HG03457 (cell line): ENCODE results near the gene SEPTIN10.
"Not testable (repeated sequence)": the region's sequence is repeated elsewhere in the genome, so short reads cannot be mapped to it uniquely, and the experiment has no call there.

Experiments used
- ATAC-seq: cut with Tn5 transposase; IDR thresholded peaks from one replicate; pipeline ENCODE4 v1.9.1; 2021; ENCODE audit warnings: moderate number of reproducible peaks; ENCODE audit not compliant: unreplicated experiment

SEPTIN10 gene

GRCh38 chr2:109613922-109614714 is at the start of gene SEPTIN10, which contains the start of gene SOWAHC:
Gene SEPTIN10, minus strand, starts transcription at chr2:109613966. Its CDS starts 139 bp downstream, at chr2:109613827.
Gene SOWAHC, plus strand, starts transcription at chr2:109614364. Its CDS starts 126 bp downstream, at chr2:109614490.
- no peak for ATAC-seq

GRCh38 chr2:109662889-109663288 is 49.1 kb upstream of the SEPTIN10 start:
- ATAC-seq, result no peak

- ATAC-seq, result no peak
These were observed 46.5 kb upstream of the SEPTIN10 start for GRCh38 chr2:109660046-109660860.

- no peak for ATAC-seq
These were observed 45.8 kb upstream of the SEPTIN10 start for GRCh38 chr2:109659396-109660045.

GRCh38 chr2:109655287-109655686 is 41.5 kb upstream of the SEPTIN10 start:
- ATAC-seq, result no peak

GRCh38 chr2:109654326-109655050 is 40.7 kb upstream of the SEPTIN10 start:
- ATAC-seq, result no peak

GRCh38 chr2:109649736-109650695 is 36.2 kb upstream of the SEPTIN10 start:
- no peak for ATAC-seq

GRCh38 chr2:109648041-109648527 is 34.3 kb upstream of the SEPTIN10 start:
- ATAC-seq, result no peak

- ATAC-seq, result no peak
These were observed 33.9 kb upstream of the SEPTIN10 start for GRCh38 chr2:109647636-109648035.

- ATAC-seq, result no peak
These were observed 33.2 kb upstream of the SEPTIN10 start for GRCh38 chr2:109646961-109647360.

- no peak for ATAC-seq
These were observed 31.8 kb upstream of the SEPTIN10 start for GRCh38 chr2:109645412-109646184.

GRCh38 chr2:109644571-109645275 is 31.0 kb upstream of the SEPTIN10 start:
- no peak for ATAC-seq

- not testable (repeated sequence) for ATAC-seq
These were observed 26.2 kb upstream of the SEPTIN10 start for GRCh38 chr2:109640000-109640399.

- ATAC-seq, result no peak
These were observed 25.0 kb upstream of the SEPTIN10 start for GRCh38 chr2:109638795-109639194.

GRCh38 chr2:109637749-109638570 is 24.2 kb upstream of the SEPTIN10 start:
- ATAC-seq, result no peak

- no peak for ATAC-seq
These were observed 22.6 kb upstream of the SEPTIN10 start for GRCh38 chr2:109636317-109636716.
